ENCODE results near the gene ACLY.
A peak's percentile ranks its signal among the peaks of the same experiment; 100 is the strongest.

The ACLY gene

GRCh38 chr17:41915566-41915965, 3.2 kb downstream of the ACLY start:
- no peak overlapping the region for H3K4me3 ChIP-seq (ENCODE audit: low read depth, low read length)
- no peak for TF ChIP-seq CTCF (IDR thresholded peaks at IDR 0.05; ENCODE audit: low read depth, low read length)

DNA sequence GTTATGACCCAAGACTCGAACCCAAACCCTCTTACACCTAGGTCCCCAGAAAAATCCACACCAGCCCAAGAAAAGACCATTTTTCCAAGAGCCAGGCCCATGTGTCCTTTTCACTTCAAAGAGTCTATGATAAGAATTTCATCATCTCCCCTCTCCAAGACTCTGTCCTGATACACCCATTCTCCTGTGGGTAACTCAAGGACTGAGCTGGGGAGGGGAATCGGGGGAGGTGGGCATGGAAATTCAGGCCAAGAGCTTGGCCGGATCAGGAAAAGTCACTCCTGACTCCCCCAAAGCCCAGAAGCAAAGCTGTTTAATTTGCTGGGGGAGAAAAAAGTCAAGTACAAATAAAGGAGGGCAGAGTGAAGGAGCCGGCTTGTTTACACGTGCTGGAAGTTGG, 3.7 kb downstream of the ACLY start:
- no peak for TF ChIP-seq CTCF (IDR thresholded peaks at IDR 0.05; ENCODE audit: low read depth, low read length)
- H3K4me3 ChIP-seq (ENCODE audit: low read depth, low read length), result no peak overlapping the region

- H3K4me3 ChIP-seq (ENCODE audit: low read depth, low read length), result no peak overlapping the region
- no peak for TF ChIP-seq CTCF (IDR thresholded peaks at IDR 0.05; ENCODE audit: low read depth, low read length)
These were observed 4.4 kb downstream of the ACLY start for GRCh38 chr17:41914358-41914766.

DNA sequence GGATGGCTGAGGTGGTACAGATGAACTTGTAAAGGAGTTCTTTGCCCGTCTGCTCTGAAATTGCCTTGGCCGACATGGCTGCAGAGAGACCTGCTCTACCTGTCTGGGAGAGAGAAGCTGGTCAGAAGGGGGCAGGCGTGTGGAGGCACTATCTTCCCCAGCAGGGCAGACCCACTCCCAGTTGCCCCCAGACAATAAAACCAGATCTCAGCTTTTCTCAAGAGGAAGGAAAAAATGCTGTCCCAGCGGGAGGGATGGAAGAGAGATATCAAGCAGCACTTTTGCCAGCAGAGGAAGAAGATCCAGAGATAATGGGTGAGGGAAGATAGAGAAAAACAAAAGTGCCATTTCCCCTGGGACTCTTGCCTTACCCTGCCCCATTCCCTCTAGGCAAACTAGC, 5.0 kb downstream of the ACLY start:
- H3K4me3 ChIP-seq (ENCODE audit: low read depth, low read length), result no peak overlapping the region
- no peak for TF ChIP-seq CTCF (IDR thresholded peaks at IDR 0.05; ENCODE audit: low read depth, low read length)

GRCh38 chr17:41912925-41913324, 5.8 kb downstream of the ACLY start:
- TF ChIP-seq CTCF (IDR thresholded peaks at IDR 0.05; ENCODE audit: low read depth, low read length), result no peak
- no peak overlapping the region for H3K4me3 ChIP-seq (ENCODE audit: low read depth, low read length)

- H3K4me3 ChIP-seq (ENCODE audit: low read depth, low read length), result 0 out of 2 replicates have a peak overlapping the region, but pooled peaks have one; percentile 9
- TF ChIP-seq CTCF (IDR thresholded peaks at IDR 0.05; ENCODE audit: low read depth, low read length), result no peak
These were observed 7.9 kb downstream of the ACLY start for GRCh38 chr17:41910701-41911391.

- H3K4me3 ChIP-seq (ENCODE audit: low read depth, low read length), result no peak overlapping the region
- no peak for TF ChIP-seq CTCF (IDR thresholded peaks at IDR 0.05; ENCODE audit: low read depth, low read length)
These were observed 9.7 kb downstream of the ACLY start for GRCh38 chr17:41909088-41909487.
